GM12864 (cell line): ENCODE results near the gene MALRD1.
"Not testable (repeated sequence)": the region's sequence is repeated elsewhere in the genome, so short reads cannot be mapped to it uniquely, and the experiment has no call there.

Source experiments
- DNase-seq: peaks from one replicate; pipeline ENCODE4 v3.0.0-alpha.2; 2011; ENCODE audit warnings: low read depth
- H3K4me3 ChIP-seq: 2 replicates; pipeline ENCODE4 v1.5.1; 2011; ENCODE audit warnings: mild to moderate bottlenecking, low read depth, low read length, control low read depth
- CTCF ChIP-seq: IDR thresholded peaks from 2 replicates; pipeline ENCODE4 v1.5.1; 2011; ENCODE audit warnings: low read depth, mild to moderate bottlenecking, moderate library complexity, low read length, control low read depth, inconsistent platforms; ENCODE audit errors: missing control alignments

MALRD1 gene

DNA sequence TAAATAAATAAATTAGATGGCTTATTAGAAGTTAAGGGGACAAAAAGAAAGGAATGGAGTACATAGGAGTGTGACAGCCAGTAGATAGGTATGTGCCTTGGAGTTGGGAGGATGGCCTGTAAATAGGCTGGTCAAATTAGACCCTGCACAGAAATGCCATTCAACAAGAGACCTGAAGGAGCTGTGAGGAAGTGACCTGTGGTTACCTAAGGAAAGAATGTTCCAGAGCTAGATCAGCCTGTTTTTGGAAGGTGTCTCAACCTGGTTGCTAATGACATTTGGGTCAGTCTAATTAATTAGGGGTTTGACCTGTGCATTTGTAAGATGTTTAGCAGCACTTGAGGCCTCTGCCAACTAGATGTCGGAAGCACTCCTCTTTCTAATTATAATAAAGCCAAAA lies 452.4 kb downstream of the MALRD1 start:
- no peak overlapping the region for H3K4me3 ChIP-seq
- DNase-seq, result no peak
- TF ChIP-seq CTCF, result no peak

DNA sequence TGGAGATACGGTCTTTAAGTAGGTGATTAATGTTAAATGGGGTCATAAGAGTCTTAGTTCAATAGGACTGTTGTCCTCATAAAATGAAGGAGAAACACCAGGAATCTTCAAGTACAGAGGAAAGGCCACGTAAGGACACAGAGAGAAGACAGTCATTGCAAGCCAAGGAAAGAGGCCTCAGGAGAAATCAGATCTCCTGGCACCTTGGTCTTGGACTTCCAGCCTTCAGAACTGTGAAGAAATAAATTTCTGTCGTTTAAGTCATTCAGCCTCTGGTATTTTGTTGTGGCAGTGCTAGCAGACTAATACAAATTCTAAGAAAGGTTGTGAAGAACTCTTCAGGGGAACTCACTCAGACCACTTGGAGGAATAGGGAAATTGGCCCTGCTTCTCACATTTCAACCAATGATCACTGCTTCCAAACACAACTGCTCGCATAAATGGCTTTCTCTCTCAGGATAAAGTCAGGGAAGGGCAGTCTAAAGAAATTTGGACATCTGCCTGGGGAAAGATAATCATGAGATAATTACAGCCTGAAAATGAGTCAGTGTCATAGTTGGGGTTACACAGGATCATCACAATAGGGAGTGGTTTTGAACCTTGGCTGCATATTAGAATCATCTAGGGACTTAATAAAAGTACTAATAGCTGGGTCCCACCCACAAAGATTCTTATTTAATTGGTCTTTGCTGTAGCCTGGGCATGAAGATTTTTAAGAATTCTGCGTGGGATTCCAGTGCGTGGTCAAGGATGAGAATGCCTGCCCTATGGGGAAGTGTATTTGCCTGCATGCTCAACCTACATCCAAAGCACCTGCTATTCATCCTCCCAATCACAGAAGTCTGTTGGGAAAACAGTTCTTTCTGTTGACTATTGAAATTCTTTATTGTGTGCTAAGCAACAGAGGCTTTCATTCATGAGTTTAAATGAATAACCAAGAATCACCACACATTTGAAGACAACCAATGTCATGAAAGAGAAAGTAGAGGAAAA lies 457.0 kb downstream of the MALRD1 start:
- no peak overlapping the region for H3K4me3 ChIP-seq
- no peak for DNase-seq
- TF ChIP-seq CTCF, result no peak

GRCh38 chr10:19510005-19510732 lies 461.6 kb downstream of the MALRD1 start:
- DNase-seq, H3K4me3 ChIP-seq: not testable (repeated sequence)

- DNase-seq, result no peak
- TF ChIP-seq CTCF, result no peak
- no peak overlapping the region for H3K4me3 ChIP-seq
Measured at GRCh38 chr10:19518109-19518508, 469.5 kb downstream of the MALRD1 start.

DNA sequence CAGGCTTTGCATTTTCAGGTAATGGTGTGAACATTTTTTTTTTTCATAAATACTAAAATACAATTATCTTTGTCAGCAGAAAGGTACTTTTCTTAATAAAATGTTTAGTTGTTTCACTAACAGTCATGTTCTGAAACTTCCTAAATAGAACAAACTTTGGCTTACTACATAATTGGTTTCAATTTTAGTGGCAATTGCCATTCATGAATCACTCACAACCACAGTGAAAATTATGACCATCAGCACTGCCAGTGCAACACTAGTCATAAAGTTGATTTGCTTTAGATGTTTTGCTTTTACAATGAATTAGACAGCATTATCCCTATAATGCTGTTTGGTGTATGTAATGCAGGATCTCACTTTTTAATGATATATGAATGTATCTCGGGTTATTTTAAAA lies 470.0 kb downstream of the MALRD1 start:
- DNase-seq, result no peak
- TF ChIP-seq CTCF, result no peak
- H3K4me3 ChIP-seq, result no peak overlapping the region

DNA sequence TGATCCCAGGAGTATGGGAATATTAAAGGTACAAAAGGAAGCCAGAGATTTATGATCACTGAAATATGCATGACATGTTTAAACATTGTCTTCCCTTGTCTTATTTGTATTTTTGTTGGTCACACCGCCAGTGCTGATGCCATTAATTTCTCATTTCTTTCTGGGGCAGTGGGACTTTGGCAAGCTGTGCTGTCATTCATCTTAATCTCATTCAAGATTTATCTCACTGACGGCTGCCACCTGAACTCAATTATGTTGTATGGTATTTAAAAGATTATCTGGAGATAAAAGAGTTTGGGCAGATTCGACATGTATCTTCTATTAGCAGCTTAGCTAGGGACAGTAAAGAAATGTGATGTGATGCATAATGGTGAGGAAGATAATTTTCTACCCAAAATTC lies 482.7 kb downstream of the MALRD1 start:
- no peak overlapping the region for H3K4me3 ChIP-seq
- TF ChIP-seq CTCF, result no peak
- DNase-seq, result no peak

DNA sequence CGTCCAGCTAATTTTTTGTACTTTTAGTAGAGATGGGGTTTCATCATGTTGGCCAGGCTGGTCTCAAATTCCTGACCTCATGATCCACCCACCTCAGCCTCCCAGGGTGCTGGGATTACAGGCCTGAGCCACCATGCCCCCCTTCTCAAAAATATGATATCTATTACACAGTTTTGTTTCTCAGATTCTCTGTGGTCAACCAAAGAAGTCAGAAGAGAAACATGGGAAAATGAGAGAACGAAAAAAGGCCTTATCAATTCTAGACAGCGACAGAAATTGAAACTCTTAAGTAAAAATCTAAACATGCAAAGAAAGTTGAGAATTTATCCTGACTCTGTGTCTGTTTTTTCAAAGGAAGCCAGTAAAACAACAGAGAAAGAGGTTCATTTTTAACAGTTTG lies 483.8 kb downstream of the MALRD1 start:
- TF ChIP-seq CTCF, result no peak
- H3K4me3 ChIP-seq, result no peak overlapping the region
- DNase-seq, result no peak
